OCI-LY3 (cell line): ENCODE results near the gene NDST1.

Source experiments
- H2AFZ ChIP-seq: fragments of 200-600, 300-600 bp; shearing (Covaris generic); 2 replicates; pipeline ENCODE4 v1.6.0; 2014; ENCODE audit warnings: antibody characterized with exemption, low read depth, low read length
- H3K27ac ChIP-seq: fragments of 200-600, 300-600 bp; sonication (generic); 2 replicates; pipeline ENCODE4 v1.5.1; 2014; ENCODE audit warnings: mild to moderate bottlenecking, low read length, moderate library complexity, mixed read lengths
- H3K27me3 ChIP-seq: fragments of 200-600, 300-600 bp; sonication (generic); 2 replicates; pipeline ENCODE4 v1.6.1; 2014; ENCODE audit warnings: low read depth, low read length, mixed read lengths
- H3K36me3 ChIP-seq: fragments of 200-600, 300-600 bp; sonication (generic); replicated peaks from 2 replicates; pipeline ENCODE3; 2014; ENCODE audit warnings: low read depth, low read length, mixed read lengths
- H3K4me1 ChIP-seq: fragments of 300-600, 200-600 bp; sonication (generic); 2 replicates; pipeline ENCODE4 v1.6.1; 2014; ENCODE audit warnings: low read length, mixed read lengths
- H3K4me2 ChIP-seq: fragments of 200-600, 300-600 bp; sonication (generic); 2 replicates; pipeline ENCODE4 v1.6.1; 2014; ENCODE audit warnings: low read length, mixed read lengths
- H3K4me3 ChIP-seq: fragments of 300-600, 200-600 bp; sonication (generic); 2 replicates; pipeline ENCODE4 v1.5.1; 2014; ENCODE audit warnings: antibody characterized with exemption, mild to moderate bottlenecking, low read length, moderate library complexity
- H3K79me2 ChIP-seq: fragments of 300-600, 200-600 bp; shearing (Covaris generic); 2 replicates; pipeline ENCODE4 v1.6.1; 2014; ENCODE audit warnings: mild to moderate bottlenecking, low read length, mixed read lengths
- H3K9ac ChIP-seq: fragments of 300-600, 200-600 bp; shearing (Covaris generic); 2 replicates; pipeline ENCODE4 v1.6.0; 2014; ENCODE audit warnings: mild to moderate bottlenecking, low read length, moderate library complexity
- H3K9me3 ChIP-seq: fragments of 200-600, 300-600 bp; shearing (Covaris generic); 2 replicates; pipeline ENCODE4 v1.6.1; 2014; ENCODE audit warnings: low read length, mixed read lengths; ENCODE audit not compliant: insufficient read depth
- H4K20me1 ChIP-seq: fragments of 200-600, 300-600 bp; sonication (generic); 2 replicates; pipeline ENCODE4 v1.6.1; 2016; ENCODE audit warnings: low read length, mixed read lengths; ENCODE audit not compliant: insufficient read depth
- CTCF ChIP-seq: fragments of 200-600, 300-600 bp; sonication (generic); IDR thresholded peaks from 2 replicates; pipeline ENCODE4 v1.5.1; 2014; ENCODE audit warnings: antibody characterized with exemption, low read length, low read depth
- EZH2phosphoT487 ChIP-seq: fragments of 200-600 bp; shearing (Covaris generic); IDR thresholded peaks from 2 replicates; pipeline ENCODE4 v1.6.1; 2018; ENCODE audit warnings: antibody characterized with exemption, mixed run types, low read depth

NDST1 gene

GRCh38 chr5:150507474-150508276 is at the start of gene NDST1:
Gene NDST1 (plus strand): TSS chr5:150508131. CDS start chr5:150521255, 13,124 bp downstream.
- Histone ChIP-seq H4K20me1 (no peaks in the 10 kb centered on the region), H3K9me3 (no peaks in the 10 kb centered on the region), H3K4me3 (no peak within 1 kb of the TSS), H3K79me2 (0 out of 2 replicates have a peak, but pooled peaks cover under 1% of the 10 kb centered on the region), H3K27ac (no peak within 1 kb of the TSS), H3K9ac (no peak within 1 kb of the TSS), H3K4me2 (no peak within 1 kb of the TSS), H3K36me3 (no peaks in the 10 kb centered on the region), H3K4me1 (no peaks in the 10 kb centered on the region), H2AFZ (no peak within 1 kb of the TSS), H3K27me3 (no peaks in the 10 kb centered on the region)
- no peak for TF ChIP-seq EZH2phosphoT487
- no peak for TF ChIP-seq CTCF

GRCh38 chr5:150458802-150459557 is 49.0 kb upstream of the NDST1 start:
- no peaks in the 10 kb centered on the region for H3K79me2 ChIP-seq
- no peak overlapping the region for H3K27ac ChIP-seq
- H2AFZ ChIP-seq = peak overlapping the region; percentile 35; the same call in 1 of the 2 replicates
- H3K9me3 ChIP-seq = no peaks in the 10 kb centered on the region
- H3K9ac ChIP-seq = peak overlapping the region; percentile 29; the same call in 1 of the 2 replicates
- peak overlapping the region; percentile 64 for H3K4me2 ChIP-seq
- H4K20me1 ChIP-seq = no peaks in the 10 kb centered on the region
- H3K36me3 ChIP-seq = no peaks in the 10 kb centered on the region
- TF ChIP-seq CTCF (peak; percentile 58), EZH2phosphoT487 (no peak)
- peak overlapping the region; percentile 63 for H3K4me3 ChIP-seq
- H3K4me1 ChIP-seq = peaks cover 33% of the 10 kb centered on the region
- no peaks in the 10 kb centered on the region for H3K27me3 ChIP-seq

GRCh38 chr5:150460781-150461180 is 47.1 kb upstream of the NDST1 start:
- peaks cover 33% of the 10 kb centered on the region for H3K4me1 ChIP-seq
- peak overlapping the region; percentile 54; the same call in 1 of the 2 replicates for H3K9ac ChIP-seq
- H3K9me3 ChIP-seq = no peaks in the 10 kb centered on the region
- H2AFZ ChIP-seq = peak overlapping the region; percentile 47
- TF ChIP-seq CTCF (no peak), EZH2phosphoT487 (no peak)
- H3K27ac ChIP-seq = peak overlapping the region; percentile 79
- no peaks in the 10 kb centered on the region for H3K79me2 ChIP-seq
- H3K4me3 ChIP-seq = no peak overlapping the region; the same call in 1 of the 2 replicates
- no peaks in the 10 kb centered on the region for H4K20me1 ChIP-seq
- no peaks in the 10 kb centered on the region for H3K27me3 ChIP-seq
- H3K36me3 ChIP-seq = no peaks in the 10 kb centered on the region
- H3K4me2 ChIP-seq = peak overlapping the region; percentile 73

GRCh38 chr5:150461231-150461630 is 46.7 kb upstream of the NDST1 start:
- Histone ChIP-seq H3K4me1 (peaks cover 33% of the 10 kb centered on the region), H3K4me2 (peak overlapping the region; percentile 73), H3K9ac (peak overlapping the region; percentile 54; the same call in 1 of the 2 replicates), H3K27me3 (no peaks in the 10 kb centered on the region), H3K27ac (peak overlapping the region; percentile 79), H4K20me1 (no peaks in the 10 kb centered on the region), H3K79me2 (no peaks in the 10 kb centered on the region), H3K36me3 (no peaks in the 10 kb centered on the region), H3K9me3 (no peaks in the 10 kb centered on the region), H2AFZ (peak overlapping the region; percentile 90), H3K4me3 (peak overlapping the region; percentile 29; the same call in 1 of the 2 replicates)
- no peak for TF ChIP-seq CTCF
- no peak for TF ChIP-seq EZH2phosphoT487
